Lung (tissue), 12 donors: Measurements from ENCODE around the gene ARHGAP32. TPM values are rescaled to one million over a fixed set of nuclear protein-coding genes. Genes with fewer than 3 reads are reported as not detected.

ENCODE experiments used
- ATAC-seq: fragments of 200-7000 bp; cut with Tn5 transposase; one replicate; pipeline ENCODE4 v1.9.1; 2020; ENCODE audit warnings: moderate number of reproducible peaks; ENCODE audit not compliant: insufficient read depth, low FRiP score
- DNase-seq, 3 donors: peaks; one replicate each; pipeline ENCODE4 v3.0.0-alpha.2; 2013 to 2017
- H3K27ac ChIP-seq, 2 donors: one replicate each; pipeline ENCODE4 v1.5.1; 2013; ENCODE audit warnings: mild to moderate bottlenecking in 2 of 2, moderate library complexity in 2 of 2, control low read depth in 1 of 2, inconsistent platforms in 1 of 2, low read depth in 1 of 2, low read length in 1 of 2
- H3K27me3 ChIP-seq, 3 donors: one replicate each; pipeline ENCODE4 v1.5.1; 2013; ENCODE audit warnings: low read length in 2 of 3; ENCODE audit not compliant: control insufficient read depth in 3 of 3, insufficient read depth in 3 of 3
- H3K36me3 ChIP-seq, 4 donors: one replicate each; pipeline ENCODE4 v1.5.1; 2013; ENCODE audit warnings: low read length in 4 of 4, mild to moderate bottlenecking in 1 of 4, moderate library complexity in 1 of 4; ENCODE audit not compliant: control insufficient read depth in 4 of 4, insufficient read depth in 4 of 4
- H3K4me1 ChIP-seq, 5 donors: one replicate each; pipeline ENCODE4 v1.5.1; 2013; ENCODE audit warnings: low read length in 5 of 5, mild to moderate bottlenecking in 2 of 5, moderate library complexity in 1 of 5; ENCODE audit not compliant: control insufficient read depth in 5 of 5, insufficient read depth in 5 of 5
- H3K4me3 ChIP-seq: one replicate; pipeline ENCODE4 v1.5.1; 2013; ENCODE audit warnings: mild to moderate bottlenecking, control low read depth, moderate library complexity
- H3K9ac ChIP-seq, 2 donors: one replicate each; pipeline ENCODE4 v1.5.1; 2013; ENCODE audit warnings: low read length in 2 of 2, control low read depth in 1 of 2; ENCODE audit not compliant: insufficient read depth in 1 of 2
- H3K9me3 ChIP-seq, 4 donors: one replicate each; pipeline ENCODE4 v1.5.1; 2013; ENCODE audit warnings: low read length in 3 of 4, mild to moderate bottlenecking in 1 of 4, moderate library complexity in 1 of 4; ENCODE audit not compliant: control insufficient read depth in 4 of 4, insufficient read depth in 3 of 4
- CTCF ChIP-seq: IDR thresholded peaks from 2 replicates; pipeline ENCODE4 v1.5.1; 2012; ENCODE audit warnings: mild to moderate bottlenecking; ENCODE audit errors: control extremely low read depth, extremely low read depth
- WGBS, 2 donors: extraction: QIAGEN DNeasy Blood & Tissue Kit; methylation state at CpG; one replicate each; pipeline ENCODE4 v1.1.7; 2013; 5-methylcytosine and 5-hydroxymethylcytosine counted together
- polyA plus RNA-seq, 2 donors: library from polyadenylated mRNA; stranded (reverse); fragments of 200-250 nt; gene quantifications; one replicate each; pipeline ENCODE4 v1.2.1, GENCODE V29; 2013
- total RNA-seq, 2 donors: library from RNA; depleted of rRNA in 1 of 2; stranded (reverse); fragments of >200 nt in 1 of 2; gene quantifications; one replicate each; pipeline ENCODE4 v1.2.1, GENCODE V29; 2014 to 2021
- donor health status: control.
- donor health status: control.
- donor health status: Bipolar disorder and iron deficiency.
- donor health status: healthy.
- donor health status: DM: yes; HTN: yes; CAD: no.

ARHGAP32 gene
- total and polyA plus RNA-seq, 4 donors: 4.1 to 28.4 (median 17.0) TPM

DNA sequence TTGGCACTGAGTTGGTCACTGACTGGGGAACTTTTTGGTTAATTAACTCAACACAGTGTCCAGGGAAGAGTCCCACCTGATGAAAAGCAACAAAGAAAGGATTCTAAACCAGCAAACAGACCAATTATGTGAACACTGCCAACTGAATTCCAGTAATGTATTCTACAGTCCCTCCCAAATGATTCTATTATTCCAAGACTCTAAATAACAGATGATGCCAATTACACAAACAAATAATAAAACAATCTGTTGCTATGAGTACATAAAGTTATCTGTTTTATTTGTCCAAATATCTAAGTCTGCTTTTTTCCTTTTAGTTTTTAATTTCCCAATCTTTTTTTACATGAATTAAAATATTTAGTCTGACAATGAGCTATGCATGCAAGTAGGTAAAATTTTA lies 151.2 kb downstream of the ARHGAP32 start:
- DNase-seq (peak in 2 of 3 donors; percentile 33 to 56), ATAC-seq (no peak)
- H3K4me1 ChIP-seq: peaks cover 0 to 15% (median 0%) of the 10 kb centered on the region in 5 donors
- H3K27me3 ChIP-seq: no peaks in the 10 kb centered on the region
- H3K9me3 ChIP-seq: no peaks in the 10 kb centered on the region
- H3K27ac ChIP-seq: no peak overlapping the region
- TF ChIP-seq CTCF: no peak
- H3K4me3 ChIP-seq: no peak overlapping the region
- H3K36me3 ChIP-seq: no peaks in the 10 kb centered on the region
- no peak overlapping the region for H3K9ac ChIP-seq

- DNase-seq: no peak
- Histone ChIP-seq H3K27me3 (no peaks in the 10 kb centered on the region), H3K9me3 (peaks cover 0 to 5% (median 2%) of the 10 kb centered on the region in 4 donors), H3K36me3 (peaks cover 0 to 3% (median 1%) of the 10 kb centered on the region in 4 donors), H3K27ac (no peak overlapping the region), H3K9ac (no peak overlapping the region), H3K4me3 (no peak overlapping the region), H3K4me1 (no peaks in the 10 kb centered on the region)
- WGBS, 2 donors: 90% methylated on average over 2 of the region's 2 CpGs
- no peak for ATAC-seq
- no peak for TF ChIP-seq CTCF
Observed at GRCh38 chr11:129035244-129035643, 156.9 kb downstream of the ARHGAP32 start.

DNA sequence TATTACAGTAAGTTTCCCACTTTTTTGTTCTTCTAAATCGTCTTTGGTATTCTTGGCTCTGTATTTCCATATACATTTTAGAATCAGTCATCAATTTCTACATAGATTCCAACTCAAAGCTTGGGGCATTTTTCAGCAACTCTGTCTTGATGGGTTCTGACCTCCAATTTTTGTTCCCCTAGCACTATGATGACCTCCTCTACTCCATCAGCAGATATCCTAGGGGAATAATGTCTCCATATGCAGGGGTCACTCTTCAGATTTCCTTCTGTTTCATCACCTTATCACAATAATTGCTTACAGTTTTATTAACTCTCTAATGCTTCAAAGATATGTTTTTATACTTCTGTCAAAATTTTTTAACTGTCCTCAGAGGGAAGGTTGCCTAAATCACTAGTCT lies 158.1 kb downstream of the ARHGAP32 start:
- 93 to 100% methylated on average over 1 of the region's 1 CpG for WGBS, 2 donors
- no peak overlapping the region for H3K9ac ChIP-seq

More for the DNA sequence above, 158.1 kb downstream of the ARHGAP32 start:
- ATAC-seq: no peak
- DNase-seq: no peak
- peaks cover 0 to 3% (median 1%) of the 10 kb centered on the region in 4 donors for H3K36me3 ChIP-seq
- H3K4me3 ChIP-seq: no peak overlapping the region
- no peak for TF ChIP-seq CTCF
- no peaks in the 10 kb centered on the region for H3K4me1 ChIP-seq
- no peaks in the 10 kb centered on the region for H3K27me3 ChIP-seq
- H3K27ac ChIP-seq: no peak overlapping the region
- H3K9me3 ChIP-seq: peaks cover 0 to 5% (median 2%) of the 10 kb centered on the region in 4 donors
